Spinal cord (tissue), 10 donors: ENCODE results near the gene DOK4. TPM values are rescaled to one million over a fixed set of nuclear protein-coding genes. Genes with fewer than 3 reads are reported as not detected.

Experiments
- DNase-seq, 6 donors: peaks; one replicate each; pipeline versions ENCODE4 v3.0.0 to v3.0.0-alpha.2; 2013 to 2015; ENCODE audit warnings: low spot score in 6 of 6, low read depth in 4 of 6
- H3K27ac ChIP-seq: one replicate; pipeline ENCODE4 v1.5.1; 2013; ENCODE audit warnings: low read depth, low read length, control low read depth
- H3K27me3 ChIP-seq: one replicate; pipeline ENCODE4 v1.6.1; 2013; ENCODE audit warnings: low read length; ENCODE audit not compliant: control insufficient read depth, insufficient read depth
- H3K36me3 ChIP-seq: one replicate; pipeline ENCODE4 v1.6.1; 2013; ENCODE audit warnings: low read length; ENCODE audit not compliant: control insufficient read depth, insufficient read depth
- H3K4me1 ChIP-seq: one replicate; pipeline ENCODE4 v1.6.1; 2013; ENCODE audit warnings: low read length; ENCODE audit not compliant: control insufficient read depth, insufficient read depth
- H3K4me3 ChIP-seq: one replicate; pipeline ENCODE4 v1.5.1; 2013; ENCODE audit warnings: low read depth, low read length, control low read depth
- H3K9me3 ChIP-seq: one replicate; pipeline ENCODE4 v1.6.1; 2013; ENCODE audit warnings: low read length; ENCODE audit not compliant: control insufficient read depth, insufficient read depth
- WGBS: methylation state at CpG from one replicate; pipeline ENCODE4 v1.1.5; 2013; ENCODE audit warnings: missing lambda C conversion rate; ENCODE audit not compliant: insufficient coverage; 5-methylcytosine and 5-hydroxymethylcytosine counted together
- polyA plus RNA-seq, 2 donors: library from polyadenylated mRNA; unstranded; fragments of 120-200 nt; gene quantifications; one replicate each; pipeline ENCODE4 v1.2.1, GENCODE V29; 2013; ENCODE audit not compliant: insufficient read length in 2 of 2
- total RNA-seq, 2 donors: library from RNA; depleted of rRNA in 1 of 2; stranded (reverse); fragments of 120-200 nt in 1 of 2; fragments of >200 nt in 1 of 2; gene quantifications; one replicate each; pipeline versions ENCODE4 v1.2.3 to v1.2.4, GENCODE V29; 2013 to 2014
- donor health status: healthy.

The DOK4 gene
- total and polyA plus RNA-seq, 4 donors, result 23.0 to 62.8 (median 43.5) TPM

DNA sequence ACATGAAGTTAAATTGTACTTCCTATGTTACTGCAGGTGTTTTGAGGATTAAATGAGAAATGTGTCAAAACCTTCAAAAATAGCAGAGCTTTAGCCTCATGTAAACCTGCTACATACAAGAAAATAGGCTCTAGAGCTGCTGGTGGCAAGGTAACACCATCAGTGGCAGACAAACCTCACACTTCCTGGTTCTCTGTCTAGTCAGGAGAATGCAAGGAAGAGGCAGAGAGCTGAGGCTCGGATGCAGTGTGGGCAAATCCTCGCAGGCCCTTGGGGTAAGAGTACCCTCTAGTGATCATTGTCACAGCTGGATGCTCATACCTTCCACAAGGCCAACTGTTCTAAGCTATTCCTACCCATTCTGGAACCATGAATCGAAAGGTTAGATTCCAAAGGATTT is 53.3 kb downstream of the DOK4 start:
- Histone ChIP-seq H3K9me3 (no peaks in the 10 kb centered on the region), H3K4me1 (no peaks in the 10 kb centered on the region), H3K36me3 (peaks cover 76% of the 10 kb centered on the region), H3K4me3 (no peak overlapping the region), H3K27ac (no peak overlapping the region), H3K27me3 (no peaks in the 10 kb centered on the region)
- DNase-seq, result no peak
- 90% methylated on average over 2 of the region's 3 CpGs for WGBS

DNA sequence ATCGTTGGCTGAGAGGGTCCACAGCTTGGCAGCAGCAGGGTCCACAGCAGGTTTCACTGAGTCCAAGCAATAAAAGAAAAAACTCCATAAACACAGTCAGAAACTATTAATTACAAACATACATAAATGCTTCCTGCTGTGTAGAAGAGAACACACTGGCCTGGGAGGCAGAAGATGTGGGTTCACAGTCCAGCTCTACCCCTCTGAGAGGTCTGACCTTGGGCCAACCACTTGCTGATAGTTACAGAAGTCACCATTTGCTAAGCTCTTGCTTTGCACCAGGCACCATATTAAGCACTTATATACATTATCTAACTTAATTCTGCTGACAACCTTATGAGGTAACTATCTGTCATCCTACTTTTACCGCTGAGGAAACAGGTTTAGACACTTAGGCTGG is 53.8 kb downstream of the DOK4 start:
- H3K4me3 ChIP-seq, result no peak overlapping the region
- DNase-seq, result no peak
- H3K27ac ChIP-seq, result no peak overlapping the region
- no peaks in the 10 kb centered on the region for H3K27me3 ChIP-seq
- no peaks in the 10 kb centered on the region for H3K9me3 ChIP-seq
- no peaks in the 10 kb centered on the region for H3K4me1 ChIP-seq
- 85% methylated on average over 2 of the region's 2 CpGs for whole genome bisulfite sequencing
- H3K36me3 ChIP-seq, result peaks cover 73% of the 10 kb centered on the region

DNA sequence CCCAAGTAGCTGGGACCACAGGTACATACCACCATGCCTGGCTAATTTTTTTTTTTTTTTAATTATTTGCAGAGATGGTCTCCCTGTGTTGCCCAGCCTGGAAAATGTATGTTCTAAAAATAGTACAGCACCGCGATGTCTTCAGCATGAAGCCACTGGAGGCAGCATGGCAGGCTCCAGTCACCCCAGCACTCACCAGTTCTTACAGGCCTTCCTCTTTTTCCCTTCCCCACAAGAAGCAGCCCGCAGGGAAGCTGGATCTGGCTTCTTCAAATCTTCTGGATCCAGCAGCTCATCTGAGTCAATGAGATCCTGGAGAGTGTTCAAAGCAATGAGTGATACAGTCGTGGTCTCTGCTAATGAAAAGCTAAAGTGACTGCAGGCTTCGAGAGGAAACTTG is 55.3 kb downstream of the DOK4 start:
- H3K36me3 ChIP-seq, result peaks cover 74% of the 10 kb centered on the region
- 93% methylated on average over 5 of the region's 5 CpGs for WGBS
- H3K4me3 ChIP-seq, result no peak overlapping the region
- H3K27me3 ChIP-seq, result no peaks in the 10 kb centered on the region
- no peaks in the 10 kb centered on the region for H3K9me3 ChIP-seq
- H3K27ac ChIP-seq, result no peak overlapping the region
- no peak for DNase-seq
- H3K4me1 ChIP-seq, result no peaks in the 10 kb centered on the region

DNA sequence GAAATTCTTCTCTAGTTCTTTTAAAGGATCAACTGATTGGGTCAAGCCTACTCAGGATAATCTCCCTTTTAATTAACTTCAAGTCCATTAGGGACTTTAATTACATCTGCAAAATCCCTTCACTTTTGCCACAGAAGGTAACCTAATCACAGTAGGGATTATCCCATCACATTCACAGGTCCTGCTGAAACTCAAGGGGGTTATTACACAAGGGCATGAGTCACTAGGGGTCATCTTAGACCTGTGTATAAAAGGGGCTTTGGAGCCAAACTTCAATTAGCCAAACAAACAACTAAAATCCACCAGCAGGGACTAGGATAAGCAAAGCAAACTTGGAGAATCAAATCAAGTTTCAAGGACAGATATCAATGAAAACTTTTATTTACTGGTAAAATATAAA is 58.5 kb downstream of the DOK4 start:
- H3K4me1 ChIP-seq, result no peaks in the 10 kb centered on the region
- no peak for DNase-seq
- no peak overlapping the region for H3K27ac ChIP-seq
- no peak overlapping the region for H3K4me3 ChIP-seq
- H3K27me3 ChIP-seq, result no peaks in the 10 kb centered on the region
- no peaks in the 10 kb centered on the region for H3K9me3 ChIP-seq
- peaks cover 52% of the 10 kb centered on the region for H3K36me3 ChIP-seq

DNA sequence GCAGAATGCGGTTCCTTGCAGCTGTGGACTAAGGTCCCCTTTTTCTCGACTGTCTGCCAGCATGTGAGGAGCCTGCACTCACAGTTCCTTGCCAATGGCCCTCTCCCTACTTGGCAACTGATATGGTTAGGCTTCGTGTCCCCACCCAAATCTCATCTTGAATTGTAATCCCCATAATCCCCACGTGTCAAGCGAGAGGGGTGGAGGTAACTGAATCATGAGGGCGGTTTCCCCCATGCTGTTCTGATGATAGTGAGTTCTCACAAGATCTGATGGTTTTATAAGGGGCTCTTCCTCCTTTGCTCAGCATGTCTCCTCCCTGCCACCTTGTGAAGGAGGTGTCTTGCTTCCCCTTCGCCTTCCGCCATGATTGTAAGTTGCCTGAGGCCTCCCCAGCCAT is 59.0 kb downstream of the DOK4 start:
- no peak overlapping the region for H3K4me3 ChIP-seq
- no peak overlapping the region for H3K27ac ChIP-seq
- H3K27me3 ChIP-seq, result no peaks in the 10 kb centered on the region
- 91% methylated on average over 2 of the region's 8 CpGs for WGBS
- H3K9me3 ChIP-seq, result no peaks in the 10 kb centered on the region
- H3K4me1 ChIP-seq, result no peaks in the 10 kb centered on the region
- peaks cover 49% of the 10 kb centered on the region for H3K36me3 ChIP-seq
- no peak for DNase-seq

DNA sequence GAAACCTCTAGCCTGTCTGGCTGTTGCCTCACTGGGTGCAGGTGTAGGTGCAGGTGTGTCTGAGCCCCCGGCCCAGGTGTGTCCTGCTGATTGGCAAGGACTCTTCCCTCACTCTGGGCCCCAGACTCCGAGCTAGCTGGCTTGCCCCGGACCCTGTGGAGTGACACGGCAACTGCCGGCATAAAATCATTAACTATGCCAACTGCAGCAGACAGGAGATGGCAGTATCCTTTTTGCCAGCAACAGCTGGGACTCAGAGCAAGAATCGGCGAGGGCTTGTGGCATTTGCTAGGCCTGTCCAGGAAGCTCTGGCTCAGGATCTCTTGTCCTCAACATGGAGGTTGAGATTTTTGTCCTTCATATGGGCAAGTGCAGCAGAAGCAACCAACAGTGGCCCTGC is 59.9 kb downstream of the DOK4 start:
- no peaks in the 10 kb centered on the region for H3K9me3 ChIP-seq
- H3K4me3 ChIP-seq, result no peak overlapping the region
- H3K4me1 ChIP-seq, result no peaks in the 10 kb centered on the region
- WGBS, result 74% methylated on average over 7 of the region's 7 CpGs
- DNase-seq, result no peak
- H3K36me3 ChIP-seq, result peaks cover 40% of the 10 kb centered on the region
- H3K27ac ChIP-seq, result no peak overlapping the region
- H3K27me3 ChIP-seq, result no peaks in the 10 kb centered on the region

DNA sequence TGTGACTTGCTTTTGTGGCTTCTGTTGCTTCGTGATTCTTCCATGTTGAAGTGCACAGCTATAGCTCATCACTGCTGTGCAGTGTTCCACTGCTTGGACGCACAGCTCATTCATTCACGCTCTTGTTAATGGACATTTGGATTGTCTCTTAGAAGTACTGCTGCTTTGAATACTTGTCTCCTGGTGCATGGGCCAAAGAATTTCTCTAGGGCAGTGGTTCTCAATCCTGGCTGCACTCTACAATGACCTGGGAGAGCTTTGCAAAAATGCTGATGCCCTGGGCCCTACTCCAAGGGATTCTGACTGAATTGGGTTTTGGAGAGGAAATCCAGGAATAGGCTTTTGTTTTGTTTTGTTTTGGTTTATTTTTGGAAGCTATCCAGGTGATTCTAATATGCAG is 61.7 kb downstream of the DOK4 start:
- DNase-seq, result no peak
- Histone ChIP-seq H3K4me1 (peaks cover 2% of the 10 kb centered on the region), H3K4me3 (no peak overlapping the region), H3K9me3 (no peaks in the 10 kb centered on the region), H3K27ac (no peak overlapping the region), H3K27me3 (no peaks in the 10 kb centered on the region), H3K36me3 (peaks cover 24% of the 10 kb centered on the region)
- WGBS, result 38% methylated on average over 2 of the region's 3 CpGs

DNA sequence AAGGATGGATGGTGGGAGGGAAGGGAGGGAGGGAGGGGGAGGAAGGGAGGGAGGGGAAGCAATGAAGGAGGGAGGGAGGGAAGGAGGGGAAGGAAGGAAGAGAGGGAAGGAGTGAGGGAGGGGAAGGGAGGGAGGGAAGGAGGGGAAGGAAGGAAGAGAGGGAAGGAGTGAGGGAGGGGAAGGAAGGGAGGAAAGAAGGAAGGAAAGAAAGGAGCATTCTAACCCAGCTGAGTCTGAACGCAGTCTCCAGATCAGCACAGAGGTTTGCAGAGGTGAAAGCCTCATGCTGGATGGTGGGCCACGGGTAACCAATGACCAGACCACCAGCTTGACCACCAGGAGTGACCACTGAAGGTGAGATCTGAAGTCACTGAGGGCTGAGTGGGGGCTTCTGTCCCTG is 63.1 kb downstream of the DOK4 start:
- DNase-seq, result no peak
- Histone ChIP-seq H3K4me1 (peaks cover 13% of the 10 kb centered on the region), H3K27ac (no peak overlapping the region), H3K4me3 (no peak overlapping the region), H3K36me3 (peaks cover 11% of the 10 kb centered on the region), H3K27me3 (no peaks in the 10 kb centered on the region), H3K9me3 (no peaks in the 10 kb centered on the region)
- 85% methylated on average over 2 of the region's 2 CpGs for WGBS

DNA sequence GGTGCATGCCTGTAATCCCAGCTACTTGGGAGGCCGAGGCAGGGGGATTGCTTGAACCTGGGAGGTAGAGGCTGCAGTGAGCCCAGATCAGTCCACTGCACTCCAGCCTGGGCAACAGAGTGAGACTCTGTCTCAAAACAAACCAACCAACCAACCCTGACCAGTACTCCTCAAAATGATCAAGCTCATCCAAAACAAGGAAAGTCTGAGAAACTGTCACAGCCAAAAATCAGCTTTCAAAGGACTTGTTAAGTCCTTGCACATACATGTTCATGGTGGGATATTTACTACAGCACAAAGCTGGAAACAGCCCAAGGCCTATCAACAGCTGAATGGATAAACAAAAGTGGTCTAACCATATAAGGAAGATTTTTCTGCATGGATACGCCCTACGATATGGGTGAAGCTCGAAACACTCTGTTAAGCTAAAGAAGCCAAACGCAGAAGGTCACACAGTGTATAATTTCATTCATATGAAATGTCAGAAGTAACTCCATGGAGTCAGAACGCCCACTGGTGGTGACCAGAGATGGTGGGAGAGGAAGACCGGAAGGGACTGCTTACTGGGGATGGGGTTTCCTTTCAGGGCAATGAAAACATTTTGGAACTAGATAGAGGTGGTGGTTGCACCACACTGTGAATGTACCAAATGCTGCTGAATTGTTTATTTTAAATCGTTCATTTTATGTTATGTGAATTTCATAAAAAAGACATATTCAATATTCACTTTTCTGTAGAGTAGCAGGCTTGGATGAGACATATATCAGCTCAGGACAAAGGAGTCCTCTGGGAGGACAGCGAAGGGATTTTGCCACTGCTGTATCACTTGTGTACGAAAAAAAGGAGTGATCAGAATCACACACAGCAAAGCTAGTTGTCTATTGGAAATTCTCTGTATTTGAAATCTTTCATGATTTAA is 64.0 kb downstream of the DOK4 start:
- 40% methylated on average over 3 of the region's 10 CpGs for WGBS
- no peaks in the 10 kb centered on the region for H3K9me3 ChIP-seq
- H3K27me3 ChIP-seq, result no peaks in the 10 kb centered on the region
- peaks cover 19% of the 10 kb centered on the region for H3K4me1 ChIP-seq
- no peak overlapping the region for H3K4me3 ChIP-seq
- H3K27ac ChIP-seq, result peak overlapping the region; percentile 63
- DNase-seq, result peak in 4 of 6 donors; percentile 26 to 87 (median 62)
- peaks cover 8% of the 10 kb centered on the region for H3K36me3 ChIP-seq
